ENCODE measurements around the gene SOAT1. TPM values are rescaled to one million over a fixed set of nuclear protein-coding genes. Genes with fewer than 3 reads are reported as not detected.
"Not testable (repeated sequence)": the region's sequence is repeated elsewhere in the genome, so short reads cannot be mapped to it uniquely, and the experiment has no call there.

The SOAT1 gene
- total RNA-seq, 1 donor from 2014 or later, result 31.3 TPM

- intact Hi-C loops (cut with DNase I), result no loop called here
- no peak for ATAC-seq
- no peak for DNase-seq (ENCODE audit: low spot score)
Measured at GRCh38 chr1:179340918-179341317, 47.3 kb downstream of the SOAT1 start.

- ATAC-seq (no peak), DNase-seq (ENCODE audit: low spot score) (no peak)
- intact Hi-C loops (cut with DNase I), result no loop called here
Measured at GRCh38 chr1:179341943-179342547, 48.4 kb downstream of the SOAT1 start.

- DNase-seq (ENCODE audit: low spot score) (no peak), ATAC-seq (no peak)
- intact Hi-C loops (cut with DNase I), result no loop called here
Measured at GRCh38 chr1:179342740-179343404, 49.3 kb downstream of the SOAT1 start.

DNA sequence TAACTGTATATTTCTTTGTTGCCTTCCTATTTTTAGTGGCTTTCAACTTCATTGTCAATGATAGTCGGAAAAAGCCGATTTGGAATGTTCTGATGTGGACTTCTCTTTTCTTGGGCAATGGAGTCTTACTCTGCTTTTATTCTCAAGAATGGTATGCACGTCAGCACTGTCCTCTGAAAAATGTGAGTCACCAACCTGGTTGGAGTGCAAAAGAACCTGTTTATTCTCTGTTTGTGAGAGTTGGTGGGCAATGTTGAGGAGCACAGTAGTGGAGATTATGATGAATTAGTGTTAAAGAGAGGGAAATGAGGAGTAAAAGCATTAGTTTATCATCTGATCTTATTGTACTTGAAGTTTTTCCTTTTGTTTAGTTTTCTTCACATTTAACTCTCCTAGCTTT, 57.7 kb downstream of the SOAT1 start:
- ATAC-seq (no peak), DNase-seq (ENCODE audit: low spot score) (no peak)
- intact Hi-C loops (cut with DNase I), result loop anchor here (10.0 kb wide), 1 partner anchor 56 kb away; the partner anchor contains the start of gene SOAT1

- DNase-seq (ENCODE audit: low spot score) (no peak), ATAC-seq (no peak)
- intact Hi-C loops (cut with DNase I), result loop anchor here (10.0 kb wide), 1 partner anchor 57 kb away; the partner anchor contains the start of gene SOAT1
Measured at GRCh38 chr1:179352236-179352635, 58.6 kb downstream of the SOAT1 start.

GRCh38 chr1:179353546-179353945, 59.9 kb downstream of the SOAT1 start:
- DNase-seq (ENCODE audit: low spot score) (no peak), ATAC-seq (peak; percentile 76)
- intact Hi-C loops (cut with DNase I), result loop anchor here (10.0 kb wide), 1 partner anchor 59 kb away; the partner anchor contains the start of gene SOAT1

- DNase-seq (ENCODE audit: low spot score); intact Hi-C loops (cut with DNase I); ATAC-seq: not testable (repeated sequence)
Measured at GRCh38 chr1:179361631-179362030, 68.0 kb downstream of the SOAT1 start.

- DNase-seq (ENCODE audit: low spot score) (peak; percentile 91), ATAC-seq (peak; percentile 97)
- intact Hi-C loops (cut with DNase I), result no loop called here
Measured at GRCh38 chr1:179365342-179366092, 71.9 kb downstream of the SOAT1 start, which contains the start of gene AXDND1. TSS of gene AXDND1 (plus strand) at chr1:179365971. CDS start at chr1:179366510, 539 bp downstream.

DNA sequence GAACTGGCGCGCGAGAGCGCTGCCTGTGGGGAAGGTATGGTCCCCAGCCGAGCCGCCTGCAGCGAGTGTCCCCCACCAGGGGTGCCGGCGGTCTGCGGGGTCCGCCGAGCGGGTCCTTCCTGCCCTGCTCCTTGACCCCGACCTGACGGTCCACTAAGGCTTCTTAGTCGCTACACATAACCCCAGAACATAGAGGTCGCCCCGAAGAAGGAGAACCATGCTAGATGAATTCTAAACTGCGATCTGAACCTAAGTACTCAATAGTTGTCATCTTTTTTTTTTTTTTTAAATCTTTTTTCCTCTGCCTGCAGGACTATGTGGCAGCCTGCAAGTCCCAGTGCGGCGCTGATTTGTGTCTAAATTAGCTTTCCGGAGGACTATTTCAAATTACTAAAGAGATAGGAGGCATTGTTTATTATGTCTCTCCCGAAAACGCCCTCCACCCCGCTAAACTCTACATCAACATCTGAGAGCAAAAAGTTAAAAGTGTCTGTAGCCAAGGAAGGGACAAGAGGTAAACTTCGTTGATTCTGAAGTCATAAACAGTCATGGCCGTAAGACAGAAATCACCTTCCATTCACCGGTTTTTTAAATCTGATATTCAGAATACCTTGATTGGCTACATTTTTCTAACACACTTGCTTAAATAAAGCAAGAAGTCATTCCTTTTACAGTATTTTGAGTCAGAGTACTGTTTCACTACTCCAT, 72.7 kb downstream of the SOAT1 start:
- ATAC-seq (no peak), DNase-seq (ENCODE audit: low spot score) (no peak)
- intact Hi-C loops (cut with DNase I), result no loop called here

GRCh38 chr1:179369751-179370341, 76.2 kb downstream of the SOAT1 start:
- no peak for DNase-seq (ENCODE audit: low spot score)
- ATAC-seq, result peak; percentile 25
- intact Hi-C loops (cut with DNase I), result loop anchor here (2.0 kb wide), 1 partner anchor 293 kb away; no protein-coding TSS in a partner anchor

DNA sequence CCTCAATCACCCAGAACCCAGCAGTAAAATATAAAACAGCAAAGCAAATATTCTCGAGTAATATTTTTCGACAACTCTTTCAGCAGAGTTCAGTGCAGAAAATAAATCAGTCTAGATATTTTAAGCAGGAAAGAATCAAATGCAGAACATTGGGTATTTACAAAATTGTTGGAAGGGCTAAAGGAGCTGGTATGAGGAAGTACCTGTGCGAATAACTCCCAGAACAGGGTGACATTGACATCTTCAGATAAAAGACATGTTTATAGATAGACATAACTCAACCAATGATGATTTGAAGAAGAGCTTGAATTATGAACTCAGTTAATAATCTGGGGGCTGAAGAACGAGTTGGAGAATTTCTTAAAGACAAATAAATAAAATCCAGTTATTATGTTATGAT, 78.6 kb downstream of the SOAT1 start:
- no peak for DNase-seq (ENCODE audit: low spot score)
- no peak for ATAC-seq
- intact Hi-C loops (cut with DNase I), result no loop called here

DNA sequence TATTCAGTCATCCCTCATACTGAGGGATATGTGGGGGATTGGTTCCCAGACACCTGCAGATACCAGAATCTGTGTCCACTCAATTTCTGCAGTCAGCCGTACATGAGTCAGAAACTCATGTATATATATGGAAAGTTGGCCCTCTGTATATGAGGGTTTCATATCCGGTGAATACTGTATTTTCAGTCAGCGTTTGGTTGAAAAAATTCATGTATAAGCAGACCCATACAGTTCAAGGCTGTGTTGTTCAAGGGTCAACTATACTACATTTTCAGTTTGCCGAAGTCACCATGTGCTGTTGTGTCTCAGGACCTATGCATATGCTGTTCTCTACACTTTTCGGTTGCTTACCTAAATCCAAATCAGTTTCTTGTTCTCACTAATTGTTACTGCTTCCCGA, 82.6 kb downstream of the SOAT1 start:
- no peak for DNase-seq (ENCODE audit: low spot score)
- ATAC-seq, result no peak
- intact Hi-C loops (cut with DNase I), result no loop called here

GRCh38 chr1:179380299-179380698, 86.7 kb downstream of the SOAT1 start:
- DNase-seq (ENCODE audit: low spot score), result no peak
- ATAC-seq, result no peak
- intact Hi-C loops (cut with DNase I), result no loop called here

GRCh38 chr1:179384027-179384426, 90.4 kb downstream of the SOAT1 start:
- DNase-seq (ENCODE audit: low spot score) (no peak), ATAC-seq (no peak)
- intact Hi-C loops (cut with DNase I), result no loop called here

- DNase-seq (ENCODE audit: low spot score) (no peak), ATAC-seq (no peak)
- intact Hi-C loops (cut with DNase I), result no loop called here
Measured at GRCh38 chr1:179385510-179385909, 91.9 kb downstream of the SOAT1 start.

DNA sequence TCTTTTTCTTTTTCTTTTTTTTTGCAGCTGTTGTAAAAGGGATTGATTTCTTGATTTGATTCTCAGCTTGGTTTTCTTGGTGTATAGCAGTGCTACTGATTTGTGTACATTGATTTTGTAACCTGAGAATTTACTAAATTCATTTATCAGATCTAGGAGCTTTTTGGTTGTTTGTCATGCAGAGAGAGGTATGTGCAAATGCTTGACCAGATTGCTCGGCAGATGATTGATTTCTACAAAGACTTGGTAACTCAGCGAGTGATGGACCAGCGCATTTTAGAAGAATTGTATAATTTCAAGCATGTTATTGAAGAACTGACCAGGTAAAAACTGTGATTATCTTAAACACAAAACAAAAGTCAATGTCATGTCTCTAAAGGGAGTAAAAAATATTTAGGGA, 100.1 kb downstream of the SOAT1 start:
- ATAC-seq, result no peak
- intact Hi-C loops (cut with DNase I), result no loop called here
- no peak for DNase-seq (ENCODE audit: low spot score)

DNA sequence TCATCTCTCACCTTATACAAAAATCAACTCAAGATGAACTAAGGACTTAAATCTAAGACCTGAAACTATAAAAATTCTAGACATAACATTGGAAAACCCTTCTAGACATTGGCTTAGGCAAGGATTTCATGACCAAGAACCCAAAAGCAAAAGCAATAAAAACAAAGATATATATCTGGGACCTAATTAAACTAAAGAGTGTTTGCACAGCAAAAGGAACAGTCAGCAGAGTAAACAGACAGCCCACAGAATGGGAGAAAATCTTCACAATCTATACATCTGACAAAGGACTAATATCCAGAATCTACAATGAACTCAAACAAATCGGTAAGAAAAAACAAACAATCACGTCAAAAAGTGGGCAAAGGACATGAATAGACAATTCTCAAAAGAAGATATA, 105.8 kb downstream of the SOAT1 start:
- intact Hi-C loops (cut with DNase I); DNase-seq (ENCODE audit: low spot score); ATAC-seq: not testable (repeated sequence)

All from sciatic nerve (tissue), 2 donors.